HG03060 (cell line): ENCODE data around the gene AUTS2.

Experiments
- ATAC-seq: cut with Tn5 transposase; IDR thresholded peaks from one replicate; pipeline ENCODE4 v1.9.1; 2021; ENCODE audit warnings: low read depth, moderate number of reproducible peaks; ENCODE audit not compliant: unreplicated experiment

Gene AUTS2

GRCh38 chr7:69708857-69709256 lies 110.6 kb downstream of the AUTS2 start:
- no peak for ATAC-seq

GRCh38 chr7:69710768-69711438 lies 112.6 kb downstream of the AUTS2 start:
- ATAC-seq: no peak

GRCh38 chr7:69714886-69715576 lies 116.8 kb downstream of the AUTS2 start:
- no peak for ATAC-seq

GRCh38 chr7:69717221-69717620 lies 118.9 kb downstream of the AUTS2 start:
- ATAC-seq: no peak

DNA sequence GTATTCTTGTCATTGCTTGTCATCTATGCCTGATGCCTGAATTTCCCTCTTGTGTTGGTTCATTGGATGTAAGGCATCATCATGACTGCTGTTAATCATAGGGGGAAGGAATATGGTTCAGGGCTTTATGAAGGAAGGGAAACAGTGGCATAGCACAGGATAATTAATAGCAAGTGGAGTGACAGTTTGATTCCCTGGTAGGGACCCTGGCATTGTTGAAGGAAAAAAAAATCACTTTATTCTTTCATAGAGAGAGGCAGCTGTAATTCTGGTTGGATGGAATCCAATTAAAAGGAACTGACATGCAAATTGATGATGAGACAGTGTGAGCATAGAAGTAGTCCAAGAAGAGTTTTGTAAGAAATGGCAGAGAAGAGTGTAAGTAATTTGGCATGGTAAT lies 121.4 kb downstream of the AUTS2 start:
- no peak for ATAC-seq

DNA sequence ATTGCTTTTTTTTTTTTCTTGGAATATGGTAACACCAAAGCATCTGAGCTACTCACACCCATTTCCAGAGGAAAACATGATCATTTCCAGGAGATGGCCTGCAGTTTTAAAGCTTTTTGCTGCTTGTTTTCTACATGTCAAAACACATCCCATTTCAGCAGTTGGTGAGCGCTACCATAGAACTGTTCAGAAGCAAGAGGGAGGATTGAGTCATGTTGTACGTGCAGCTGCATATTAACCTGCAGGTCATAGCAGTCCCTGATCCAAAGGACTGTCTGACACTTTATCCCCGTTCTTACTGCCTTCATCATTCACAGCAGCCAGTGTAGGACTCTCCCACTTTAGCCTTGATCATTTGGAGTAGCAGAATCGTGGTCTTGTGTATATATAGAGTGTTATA lies 124.6 kb downstream of the AUTS2 start:
- ATAC-seq: no peak

- no peak for ATAC-seq
Observed at GRCh38 chr7:69723663-69724062, 125.4 kb downstream of the AUTS2 start.

DNA sequence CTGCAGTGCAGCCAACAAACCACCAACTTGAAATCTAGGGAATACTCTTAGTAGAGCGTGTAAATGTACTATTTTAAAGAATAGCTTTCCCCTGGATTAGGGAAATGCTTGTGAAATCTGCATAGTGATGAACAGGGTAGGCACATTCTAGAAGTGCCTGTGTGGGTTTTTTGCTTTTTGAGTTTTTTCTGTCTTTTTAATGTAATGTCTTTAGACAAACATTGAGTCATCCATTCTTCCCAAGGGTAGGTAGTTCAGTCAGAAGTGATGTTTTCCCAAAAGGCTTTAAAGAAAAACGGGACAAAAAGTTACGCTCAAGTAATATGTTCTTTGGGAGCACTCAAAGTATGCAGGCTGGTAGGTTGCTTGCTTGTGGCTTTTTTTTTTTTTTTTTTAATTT lies 130.0 kb downstream of the AUTS2 start:
- no peak for ATAC-seq

DNA sequence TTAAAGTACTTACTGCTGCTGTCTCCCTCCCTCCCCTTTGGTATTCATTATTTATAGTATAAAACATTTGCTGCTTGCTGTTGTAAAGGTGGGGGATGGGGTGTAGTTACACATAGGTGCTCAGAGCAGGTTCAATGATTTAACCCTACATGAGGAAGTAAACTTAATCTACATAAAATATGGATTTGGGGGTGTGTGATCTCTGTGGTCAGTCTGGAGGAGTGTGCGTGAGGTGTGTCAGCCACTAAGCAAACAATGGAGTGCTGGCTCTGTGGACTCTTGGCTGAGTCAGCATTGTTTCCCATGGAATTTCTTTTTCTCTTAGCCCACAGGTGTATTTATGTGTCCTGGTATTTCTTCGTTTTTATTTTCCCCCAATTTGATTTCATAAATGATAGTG lies 133.9 kb downstream of the AUTS2 start:
- no peak for ATAC-seq

GRCh38 chr7:69735582-69735981 lies 137.3 kb downstream of the AUTS2 start:
- no peak for ATAC-seq

DNA sequence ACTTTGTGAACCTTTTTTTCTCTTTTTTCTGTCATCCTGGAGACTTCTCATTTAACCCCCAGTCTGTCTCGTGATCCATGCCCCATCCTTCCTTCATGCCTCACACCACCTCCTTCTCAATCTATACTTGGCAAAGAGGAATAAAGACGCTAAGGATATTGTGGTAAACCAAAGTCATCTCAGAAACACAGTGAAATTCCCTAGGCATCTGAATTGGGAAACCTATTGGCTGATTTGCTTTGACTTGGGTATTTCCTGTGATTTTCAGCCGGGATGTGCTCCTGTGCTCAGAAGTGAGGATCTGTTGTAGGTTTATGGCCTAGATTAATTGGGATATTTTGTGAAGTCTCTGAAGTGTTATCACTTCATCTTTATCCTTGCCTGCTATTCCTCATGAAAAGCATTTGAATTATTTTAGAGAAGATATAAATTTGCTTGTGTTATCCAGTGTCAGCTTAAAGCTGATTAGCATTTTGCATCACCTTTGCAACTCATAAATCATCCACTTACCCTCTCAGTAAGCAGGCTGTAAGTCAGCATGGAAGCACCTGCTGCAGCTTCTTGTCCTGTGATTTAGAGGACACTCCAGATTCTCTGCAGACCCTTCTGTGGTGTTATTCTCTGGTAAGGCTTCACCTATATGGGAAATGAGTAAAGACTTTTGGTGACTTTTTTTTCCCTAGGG lies 138.0 kb downstream of the AUTS2 start:
- no peak for ATAC-seq

- peak; percentile 32 for ATAC-seq
Observed at GRCh38 chr7:69738396-69738951, 140.2 kb downstream of the AUTS2 start.

DNA sequence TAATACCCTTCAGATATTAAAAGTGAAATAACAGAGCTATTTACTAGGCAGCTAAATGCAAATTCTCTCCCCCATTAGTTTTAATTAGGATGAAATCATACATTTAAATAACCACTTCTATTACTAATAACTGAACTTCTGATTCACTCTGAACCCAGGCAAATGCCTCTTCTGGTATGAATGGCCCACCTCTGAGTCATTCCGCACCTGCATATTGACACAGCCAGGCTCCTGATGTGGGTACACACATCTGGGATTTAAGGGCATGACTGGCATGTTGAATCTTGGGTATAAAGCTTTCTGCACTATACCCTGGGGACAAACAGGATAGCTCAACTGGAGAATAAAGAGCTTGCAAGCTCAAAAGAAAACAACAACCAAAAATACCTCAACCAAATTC lies 140.9 kb downstream of the AUTS2 start:
- ATAC-seq: peak; percentile 53

GRCh38 chr7:69739931-69740431 lies 141.7 kb downstream of the AUTS2 start:
- peak; percentile 35 for ATAC-seq

- no peak for ATAC-seq
Observed at GRCh38 chr7:69742237-69742636, 144.0 kb downstream of the AUTS2 start.

GRCh38 chr7:69743436-69743835 lies 145.2 kb downstream of the AUTS2 start:
- no peak for ATAC-seq

DNA sequence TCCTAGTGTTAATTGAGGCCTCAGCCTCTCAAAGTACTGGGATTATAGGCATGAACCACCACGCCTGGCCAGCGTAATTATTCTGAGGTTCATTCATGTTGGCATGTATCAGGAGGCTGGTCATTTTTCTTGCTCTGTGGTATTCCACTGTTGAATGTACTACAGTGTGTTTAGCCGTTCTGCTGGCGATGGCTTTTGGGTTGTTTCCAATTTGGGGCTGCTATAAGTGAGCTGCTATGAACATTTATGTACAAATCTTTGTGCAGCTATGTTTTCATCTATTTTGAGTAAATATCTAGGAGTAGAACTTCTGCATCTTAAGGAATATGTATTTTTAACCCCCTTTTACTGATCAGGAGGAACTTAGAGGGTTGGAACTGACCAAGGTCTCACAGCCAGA lies 145.8 kb downstream of the AUTS2 start:
- no peak for ATAC-seq

GRCh38 chr7:69746383-69746782 lies 148.1 kb downstream of the AUTS2 start:
- ATAC-seq: no peak

- ATAC-seq: no peak
Observed at GRCh38 chr7:69747144-69747543, 148.9 kb downstream of the AUTS2 start.

DNA sequence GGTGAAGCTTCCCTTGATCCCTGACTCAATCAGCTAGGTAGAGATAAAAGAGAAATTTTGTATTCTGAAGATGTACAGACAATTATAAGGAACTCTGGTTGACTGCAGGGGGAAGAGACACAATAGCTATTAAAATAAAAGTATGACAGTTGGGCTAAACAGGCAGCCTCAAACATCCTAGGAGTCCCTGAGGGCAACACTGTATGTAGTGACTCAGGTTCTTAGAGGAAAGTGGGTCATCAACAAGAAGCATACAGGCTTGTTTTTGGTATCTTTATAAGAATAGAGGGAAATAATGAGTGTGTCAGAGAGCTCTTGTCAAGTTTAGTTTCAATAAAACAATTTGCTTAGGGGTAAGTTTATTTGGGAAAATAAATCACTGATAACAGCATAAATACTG lies 150.3 kb downstream of the AUTS2 start:
- no peak for ATAC-seq

GRCh38 chr7:69749372-69749979 lies 151.2 kb downstream of the AUTS2 start:
- ATAC-seq: no peak
